Measurements from ENCODE around the gene NR3C2. TPM values are rescaled to one million over a fixed set of nuclear protein-coding genes. Genes with fewer than 3 reads are reported as not detected.

The NR3C2 gene
- total RNA-seq, 1 experiment from 2014 or later: 0.16 TPM

DNA sequence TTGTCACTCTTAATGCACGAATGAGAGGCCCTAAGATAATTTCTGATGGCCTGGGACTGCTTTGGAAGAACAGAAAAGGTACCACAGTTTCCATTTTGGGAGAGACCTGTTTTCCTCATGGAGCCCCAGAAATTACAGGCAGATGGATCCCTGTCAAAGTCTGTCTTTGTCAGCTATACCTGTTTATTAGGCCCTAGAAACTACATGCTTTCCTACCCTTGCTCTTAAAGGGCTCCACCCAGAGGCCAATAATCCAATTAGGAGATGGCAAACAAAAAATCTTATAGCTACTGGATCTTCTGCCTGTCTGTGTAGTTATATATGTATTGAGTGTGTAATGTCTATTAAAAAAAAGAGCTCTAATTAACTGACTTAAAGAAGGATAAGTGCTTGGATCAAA is 141.3 kb downstream of the NR3C2 start:
- H3K4me3 Mint-ChIP-seq (ENCODE audit: unreplicated experiment): no peak overlapping the region
- BruUV-seq (replicated peaks): no TSS peak
- POLR2A ChIA-PET: no interaction called here
- no peak overlapping the region for H3K4me3 ChIP-seq (ENCODE audit: low read depth, low read length)
- no peaks in the 10 kb centered on the region for H3K4me1 Mint-ChIP-seq (ENCODE audit: low read depth, unreplicated experiment)
- peaks cover 9% of the 10 kb centered on the region for H3K9me3 ChIP-seq
- H3K27me3 ChIP-seq (replicated peaks; ENCODE audit: control insufficient read depth, insufficient read depth, low read length): no peaks in the 10 kb centered on the region
- DNase-seq: peak in 1 of 2 experiments; percentile 13
- intact Hi-C loops (cut with micrococcal nuclease; ENCODE audit: unreplicated experiment): no loop called here
- H3K36me3 ChIP-seq (ENCODE audit: control insufficient read depth, insufficient read depth, low read length): no peaks in the 10 kb centered on the region
- no peaks in the 10 kb centered on the region for H3K4me1 ChIP-seq
- H3K27me3 Mint-ChIP-seq (ENCODE audit: insufficient read depth, unreplicated experiment): no peaks in the 10 kb centered on the region
- no peak overlapping the region for H3K27ac Mint-ChIP-seq (ENCODE audit: unreplicated experiment)
- TF ChIP-seq CTCF (IDR thresholded peaks at IDR 0.05; ENCODE audit: insufficient read depth in 1 of 2, low read depth in 1 of 2, low read length in 1 of 2, severe bottlenecking in 1 of 2, unreplicated experiment in 1 of 2): no peak
- CTCF ChIA-PET: no interaction called here
- H3K9me3 Mint-ChIP-seq (ENCODE audit: unreplicated experiment): no peaks in the 10 kb centered on the region
- no peaks in the 10 kb centered on the region for H3K36me3 Mint-ChIP-seq (ENCODE audit: insufficient read depth, unreplicated experiment)

DNA sequence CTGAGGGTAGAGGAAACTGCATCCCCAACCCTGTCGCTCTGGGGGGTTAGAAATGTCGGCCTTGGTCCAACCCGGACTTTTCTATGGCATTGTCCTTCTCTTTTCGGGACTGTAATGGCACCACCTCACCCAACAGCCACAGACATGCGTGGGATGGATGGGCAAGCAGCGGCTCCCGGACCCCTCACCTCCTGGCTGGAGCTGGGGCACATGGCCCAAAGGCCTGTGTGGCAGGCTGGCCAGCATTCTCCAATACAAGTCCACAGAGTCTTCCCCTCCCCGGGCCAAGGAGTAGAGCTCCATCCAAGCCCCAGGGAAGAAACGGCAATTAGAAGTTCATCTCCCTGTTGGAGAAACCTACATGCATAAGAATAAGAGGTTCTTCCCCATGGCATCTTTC is 142.9 kb downstream of the NR3C2 start:
- no peak for DNase-seq
- Histone ChIP-seq H3K27me3 (replicated peaks; ENCODE audit: control insufficient read depth, insufficient read depth, low read length) (no peaks in the 10 kb centered on the region), H3K36me3 (ENCODE audit: control insufficient read depth, insufficient read depth, low read length) (no peaks in the 10 kb centered on the region), H3K4me3 (ENCODE audit: low read depth, low read length) (no peak overlapping the region), H3K4me1 (no peaks in the 10 kb centered on the region), H3K9me3 (peaks cover 9% of the 10 kb centered on the region)
- ChIA-PET CTCF (no interaction called here), POLR2A (no interaction called here)
- no peaks in the 10 kb centered on the region for H3K9me3 Mint-ChIP-seq (ENCODE audit: unreplicated experiment)
- BruUV-seq (replicated peaks): no TSS peak
- no peaks in the 10 kb centered on the region for H3K36me3 Mint-ChIP-seq (ENCODE audit: insufficient read depth, unreplicated experiment)
- no peaks in the 10 kb centered on the region for H3K4me1 Mint-ChIP-seq (ENCODE audit: low read depth, unreplicated experiment)
- no peaks in the 10 kb centered on the region for H3K27me3 Mint-ChIP-seq (ENCODE audit: insufficient read depth, unreplicated experiment)
- H3K4me3 Mint-ChIP-seq (ENCODE audit: unreplicated experiment): no peak overlapping the region
- H3K27ac Mint-ChIP-seq (ENCODE audit: unreplicated experiment): no peak overlapping the region
- intact Hi-C loops (cut with micrococcal nuclease; ENCODE audit: unreplicated experiment): no loop called here
- no peak for TF ChIP-seq CTCF (IDR thresholded peaks at IDR 0.05; ENCODE audit: insufficient read depth in 1 of 2, low read depth in 1 of 2, low read length in 1 of 2, severe bottlenecking in 1 of 2, unreplicated experiment in 1 of 2)

DNA sequence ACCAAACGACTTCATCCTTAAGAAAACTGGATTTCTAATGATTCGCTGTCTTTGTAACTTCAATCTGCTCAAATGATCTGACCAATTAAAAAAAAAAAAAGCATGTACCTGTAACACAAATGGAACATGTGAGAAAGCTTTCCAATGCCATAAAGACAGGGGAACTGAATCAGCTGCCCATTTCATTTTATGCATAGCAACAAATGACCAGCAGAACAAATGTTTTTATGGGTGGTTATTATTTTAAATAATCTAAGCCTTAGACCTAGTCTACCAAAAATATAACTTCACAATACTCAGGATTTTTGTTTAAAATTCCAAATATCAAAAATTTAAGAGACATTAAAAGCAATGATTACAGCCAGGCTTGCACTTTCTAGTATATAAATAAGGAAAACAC is 145.7 kb downstream of the NR3C2 start:
- intact Hi-C loops (cut with micrococcal nuclease; ENCODE audit: unreplicated experiment): no loop called here
- ChIA-PET CTCF (no interaction called here), POLR2A (no interaction called here)
- Histone ChIP-seq H3K4me3 (ENCODE audit: low read depth, low read length) (no peak overlapping the region), H3K36me3 (ENCODE audit: control insufficient read depth, insufficient read depth, low read length) (no peaks in the 10 kb centered on the region), H3K4me1 (0 out of 2 replicates have a peak, but pooled peaks cover 7% of the 10 kb centered on the region), H3K27me3 (replicated peaks; ENCODE audit: control insufficient read depth, insufficient read depth, low read length) (no peaks in the 10 kb centered on the region), H3K9me3 (peaks cover 9% of the 10 kb centered on the region)
- no peaks in the 10 kb centered on the region for H3K4me1 Mint-ChIP-seq (ENCODE audit: low read depth, unreplicated experiment)
- no peak overlapping the region for H3K27ac Mint-ChIP-seq (ENCODE audit: unreplicated experiment)
- H3K36me3 Mint-ChIP-seq (ENCODE audit: insufficient read depth, unreplicated experiment): no peaks in the 10 kb centered on the region
- BruUV-seq (replicated peaks): no TSS peak
- no peaks in the 10 kb centered on the region for H3K9me3 Mint-ChIP-seq (ENCODE audit: unreplicated experiment)
- TF ChIP-seq CTCF (IDR thresholded peaks at IDR 0.05; ENCODE audit: insufficient read depth in 1 of 2, low read depth in 1 of 2, low read length in 1 of 2, severe bottlenecking in 1 of 2, unreplicated experiment in 1 of 2): no peak
- DNase-seq: no peak
- H3K4me3 Mint-ChIP-seq (ENCODE audit: unreplicated experiment): no peak overlapping the region
- H3K27me3 Mint-ChIP-seq (ENCODE audit: insufficient read depth, unreplicated experiment): no peaks in the 10 kb centered on the region
